ENCODE measurements around the gene ZSCAN18. TPM values are rescaled to one million over a fixed set of nuclear protein-coding genes. Genes with fewer than 3 reads are reported as not detected.

Gene ZSCAN18
- polyA plus RNA-seq, 1 donor from 2014 or later: 399 TPM

DNA sequence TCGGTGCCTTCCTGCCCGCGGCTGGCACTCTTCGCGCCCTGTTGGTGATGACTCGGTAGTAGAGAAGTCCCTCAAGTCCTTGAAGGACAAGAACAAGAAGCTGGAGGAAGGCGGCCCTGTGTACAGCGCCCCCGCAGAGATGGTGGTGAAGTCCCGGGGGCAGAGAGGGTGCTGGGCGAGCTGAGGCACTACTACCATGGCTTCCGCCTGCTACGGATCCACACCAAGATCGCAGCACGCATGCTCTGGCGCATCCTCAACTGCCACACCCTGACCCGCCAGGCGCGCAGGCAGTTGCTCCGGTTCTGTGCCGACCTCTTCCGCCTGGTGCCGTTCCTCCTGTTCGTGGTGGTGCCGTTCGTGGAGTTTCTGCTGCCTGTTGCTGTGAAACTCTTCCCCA is 53.1 kb downstream of the ZSCAN18 start:
- Histone ChIP-seq H3K9me3 (ENCODE audit: low read length) (peaks cover 13% of the 10 kb centered on the region), H3K27me3 (ENCODE audit: insufficient read depth, low read depth, low read length) (no peaks in the 10 kb centered on the region), H3K79me2 (replicated peaks; ENCODE audit: insufficient read depth, low read length) (no peaks in the 10 kb centered on the region), H3K4me3 (ENCODE audit: low read length) (no peak overlapping the region), H3K27ac (ENCODE audit: low read length) (no peak overlapping the region), H3K9me2 (ENCODE audit: insufficient read depth, low read length) (no peaks in the 10 kb centered on the region), H4K20me1 (ENCODE audit: insufficient read depth) (no peaks in the 10 kb centered on the region), H2AFZ (ENCODE audit: low read depth, low read length) (no peak overlapping the region), H3K9ac (ENCODE audit: low read length) (no peak overlapping the region), H3K4me2 (ENCODE audit: low read length) (no peak overlapping the region), H3K36me3 (ENCODE audit: insufficient read depth, low read length) (no peaks in the 10 kb centered on the region), H3F3A (ENCODE audit: insufficient read depth, low read length, poor library complexity, severe bottlenecking) (no peaks in the 10 kb centered on the region)
- TF ChIP-seq, protein P1, sequence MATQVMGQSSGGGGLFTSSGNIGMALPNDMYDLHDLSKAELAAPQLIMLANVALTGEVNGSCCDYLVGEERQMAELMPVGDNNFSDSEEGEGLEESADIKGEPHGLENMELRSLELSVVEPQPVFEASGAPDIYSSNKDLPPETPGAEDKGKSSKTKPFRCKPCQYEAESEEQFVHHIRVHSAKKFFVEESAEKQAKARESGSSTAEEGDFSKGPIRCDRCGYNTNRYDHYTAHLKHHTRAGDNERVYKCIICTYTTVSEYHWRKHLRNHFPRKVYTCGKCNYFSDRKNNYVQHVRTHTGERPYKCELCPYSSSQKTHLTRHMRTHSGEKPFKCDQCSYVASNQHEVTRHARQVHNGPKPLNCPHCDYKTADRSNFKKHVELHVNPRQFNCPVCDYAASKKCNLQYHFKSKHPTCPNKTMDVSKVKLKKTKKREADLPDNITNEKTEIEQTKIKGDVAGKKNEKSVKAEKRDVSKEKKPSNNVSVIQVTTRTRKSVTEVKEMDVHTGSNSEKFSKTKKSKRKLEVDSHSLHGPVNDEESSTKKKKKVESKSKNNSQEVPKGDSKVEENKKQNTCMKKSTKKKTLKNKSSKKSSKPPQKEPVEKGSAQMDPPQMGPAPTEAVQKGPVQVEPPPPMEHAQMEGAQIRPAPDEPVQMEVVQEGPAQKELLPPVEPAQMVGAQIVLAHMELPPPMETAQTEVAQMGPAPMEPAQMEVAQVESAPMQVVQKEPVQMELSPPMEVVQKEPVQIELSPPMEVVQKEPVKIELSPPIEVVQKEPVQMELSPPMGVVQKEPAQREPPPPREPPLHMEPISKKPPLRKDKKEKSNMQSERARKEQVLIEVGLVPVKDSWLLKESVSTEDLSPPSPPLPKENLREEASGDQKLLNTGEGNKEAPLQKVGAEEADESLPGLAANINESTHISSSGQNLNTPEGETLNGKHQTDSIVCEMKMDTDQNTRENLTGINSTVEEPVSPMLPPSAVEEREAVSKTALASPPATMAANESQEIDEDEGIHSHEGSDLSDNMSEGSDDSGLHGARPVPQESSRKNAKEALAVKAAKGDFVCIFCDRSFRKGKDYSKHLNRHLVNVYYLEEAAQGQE (IDR thresholded peaks at IDR 0.05; ENCODE audit: borderline replicate concordance): no peak
- no peak for TF ChIP-seq TAF1 (IDR thresholded peaks at IDR 0.05; ENCODE audit: low read depth)
- TF ChIP-seq EZH2 (IDR thresholded peaks at IDR 0.05; ENCODE audit: borderline replicate concordance, insufficient read depth, low read length, poor library complexity, severe bottlenecking): no peak

DNA sequence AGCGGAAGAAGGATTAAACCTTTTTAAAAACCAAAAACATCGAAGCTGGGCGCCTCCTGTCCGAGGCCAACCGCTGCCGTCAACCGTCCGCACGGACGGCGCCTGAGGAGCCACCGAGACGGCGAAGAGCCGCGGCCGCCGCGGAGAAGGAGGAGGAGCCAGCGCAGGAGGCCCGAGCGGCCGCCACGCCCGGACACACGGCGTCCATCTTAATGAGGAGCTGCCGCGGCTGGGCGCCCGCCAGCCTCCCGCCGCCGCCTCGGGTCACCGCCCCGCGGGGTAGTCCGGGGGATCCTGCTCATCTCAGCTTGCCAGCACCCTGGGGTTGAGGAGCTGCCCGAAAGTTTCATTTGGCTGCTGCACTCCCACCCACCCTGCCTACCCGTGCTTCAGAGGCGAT is 53.6 kb downstream of the ZSCAN18 start:
- Histone ChIP-seq H3K9me3 (ENCODE audit: low read length) (peaks cover 13% of the 10 kb centered on the region), H3F3A (ENCODE audit: insufficient read depth, low read length, poor library complexity, severe bottlenecking) (no peaks in the 10 kb centered on the region), H3K27ac (ENCODE audit: low read length) (no peak overlapping the region), H3K4me2 (ENCODE audit: low read length) (no peak overlapping the region), H4K20me1 (ENCODE audit: insufficient read depth) (no peaks in the 10 kb centered on the region), H3K9ac (ENCODE audit: low read length) (no peak overlapping the region), H3K27me3 (ENCODE audit: insufficient read depth, low read depth, low read length) (no peaks in the 10 kb centered on the region), H2AFZ (ENCODE audit: low read depth, low read length) (no peak overlapping the region), H3K36me3 (ENCODE audit: insufficient read depth, low read length) (no peaks in the 10 kb centered on the region), H3K79me2 (replicated peaks; ENCODE audit: insufficient read depth, low read length) (no peaks in the 10 kb centered on the region), H3K9me2 (ENCODE audit: insufficient read depth, low read length) (no peaks in the 10 kb centered on the region), H3K4me3 (ENCODE audit: low read length) (no peak overlapping the region)
- no peak for TF ChIP-seq EP300 (conservative IDR thresholded peaks at IDR 0.05; ENCODE audit: poor library complexity, severe bottlenecking)
- no peak for TF ChIP-seq EZH2 (IDR thresholded peaks at IDR 0.05; ENCODE audit: borderline replicate concordance, insufficient read depth, low read length, poor library complexity, severe bottlenecking)
- TF ChIP-seq, protein P2, sequence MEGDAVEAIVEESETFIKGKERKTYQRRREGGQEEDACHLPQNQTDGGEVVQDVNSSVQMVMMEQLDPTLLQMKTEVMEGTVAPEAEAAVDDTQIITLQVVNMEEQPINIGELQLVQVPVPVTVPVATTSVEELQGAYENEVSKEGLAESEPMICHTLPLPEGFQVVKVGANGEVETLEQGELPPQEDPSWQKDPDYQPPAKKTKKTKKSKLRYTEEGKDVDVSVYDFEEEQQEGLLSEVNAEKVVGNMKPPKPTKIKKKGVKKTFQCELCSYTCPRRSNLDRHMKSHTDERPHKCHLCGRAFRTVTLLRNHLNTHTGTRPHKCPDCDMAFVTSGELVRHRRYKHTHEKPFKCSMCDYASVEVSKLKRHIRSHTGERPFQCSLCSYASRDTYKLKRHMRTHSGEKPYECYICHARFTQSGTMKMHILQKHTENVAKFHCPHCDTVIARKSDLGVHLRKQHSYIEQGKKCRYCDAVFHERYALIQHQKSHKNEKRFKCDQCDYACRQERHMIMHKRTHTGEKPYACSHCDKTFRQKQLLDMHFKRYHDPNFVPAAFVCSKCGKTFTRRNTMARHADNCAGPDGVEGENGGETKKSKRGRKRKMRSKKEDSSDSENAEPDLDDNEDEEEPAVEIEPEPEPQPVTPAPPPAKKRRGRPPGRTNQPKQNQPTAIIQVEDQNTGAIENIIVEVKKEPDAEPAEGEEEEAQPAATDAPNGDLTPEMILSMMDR (IDR thresholded peaks at IDR 0.05; ENCODE audit: poor library complexity, severe bottlenecking): no peak
- no peak for TF ChIP-seq MXI1 (conservative IDR thresholded peaks at IDR 0.05; ENCODE audit: poor library complexity, severe bottlenecking)
- TF ChIP-seq POLR2AphosphoS5 (IDR thresholded peaks at IDR 0.05): no peak
- no peak for TF ChIP-seq TAF1 (IDR thresholded peaks at IDR 0.05; ENCODE audit: low read depth)
- no peak for TF ChIP-seq SMC3 (conservative IDR thresholded peaks at IDR 0.05; ENCODE audit: poor library complexity)

Measured in neural cell (in vitro differentiated cells).